Dendritic cell treated with granulocyte-macrophage colony-stimulating factor and Interleukin-4, amounts not matched to agents 40 ng/mL and 50 ng/mL, for 4 days (primary cell): ENCODE measurements around the gene ZNF318.
"Not testable (repeated sequence)": the region's sequence is repeated elsewhere in the genome, so short reads cannot be mapped to it uniquely, and the experiment has no call there.

ENCODE experiments used
- H3K27ac Mint-ChIP-seq: one replicate; pipeline ENCODE4 v1.8.0; 2022; ENCODE audit warnings: mild to moderate bottlenecking, mixed read lengths
- H3K27me3 Mint-ChIP-seq: one replicate; pipeline ENCODE4 v1.8.0; 2022; ENCODE audit warnings: mild to moderate bottlenecking, mixed read lengths
- H3K36me3 Mint-ChIP-seq: one replicate; pipeline ENCODE4 v1.8.0; 2022; ENCODE audit warnings: low read depth, mixed read lengths
- H3K4me1 Mint-ChIP-seq: one replicate; pipeline ENCODE4 v1.8.0; 2022; ENCODE audit warnings: low read depth, mixed read lengths
- H3K4me3 Mint-ChIP-seq: one replicate; pipeline ENCODE4 v1.8.0; 2022; ENCODE audit warnings: mild to moderate bottlenecking, moderate library complexity, mixed read lengths
- H3K9me3 Mint-ChIP-seq: one replicate; pipeline ENCODE4 v1.8.0; 2022; ENCODE audit warnings: mixed read lengths
- intact Hi-C: fragments of 100-400 bp; cut with micrococcal nuclease; formaldehyde crosslinking; loops from one replicate; pipeline ENCODE4 v1.15.0; 2022

ZNF318 gene

GRCh38 chr6:43376551-43376981, 7.1 kb upstream of the ZNF318 start:
- H3K36me3 Mint-ChIP-seq: no peaks in the 10 kb centered on the region
- H3K4me1 Mint-ChIP-seq: no peaks in the 10 kb centered on the region
- H3K27me3 Mint-ChIP-seq: peaks cover 30% of the 10 kb centered on the region
- intact Hi-C loops: no loop called here
- no peak overlapping the region for H3K4me3 Mint-ChIP-seq
- no peak overlapping the region for H3K27ac Mint-ChIP-seq
- no peaks in the 10 kb centered on the region for H3K9me3 Mint-ChIP-seq

- Mint-ChIP-seq H3K9me3 (no peaks in the 10 kb centered on the region), H3K27me3 (peaks cover 24% of the 10 kb centered on the region), H3K4me1 (no peaks in the 10 kb centered on the region), H3K36me3 (no peaks in the 10 kb centered on the region), H3K4me3 (no peak overlapping the region), H3K27ac (no peak overlapping the region)
- intact Hi-C loops: no loop called here
These were observed 6.2 kb upstream of the ZNF318 start for GRCh38 chr6:43375693-43376092.

- Mint-ChIP-seq H3K36me3 (no peaks in the 10 kb centered on the region), H3K9me3 (no peaks in the 10 kb centered on the region), H3K4me3 (no peak overlapping the region), H3K27me3 (peaks cover 9% of the 10 kb centered on the region), H3K4me1 (peaks cover 9% of the 10 kb centered on the region), H3K27ac (no peak overlapping the region)
- intact Hi-C loops: no loop called here
These were observed 3.9 kb upstream of the ZNF318 start for GRCh38 chr6:43373252-43373875.

GRCh38 chr6:43370003-43370580, 645 bp upstream of the ZNF318 start:
- H3K27ac Mint-ChIP-seq: peak overlapping the region; percentile 90
- H3K27me3 Mint-ChIP-seq, intact Hi-C loops, H3K36me3 Mint-ChIP-seq, H3K9me3 Mint-ChIP-seq: not testable (repeated sequence)
- H3K4me1 Mint-ChIP-seq: peaks cover 34% of the 10 kb centered on the region
- H3K4me3 Mint-ChIP-seq: peak overlapping the region; percentile 80

- peak overlapping the region; percentile 84 for H3K4me3 Mint-ChIP-seq
- H3K4me1 Mint-ChIP-seq: peaks cover 34% of the 10 kb centered on the region
These were observed 937 bp downstream of the ZNF318 start for GRCh38 chr6:43368259-43369160.

GRCh38 chr6:43367245-43367984, 2.0 kb downstream of the ZNF318 start:
- H3K36me3 Mint-ChIP-seq: peaks cover 34% of the 10 kb centered on the region
- H3K4me3 Mint-ChIP-seq: peak overlapping the region; percentile 0
- peaks cover 40% of the 10 kb centered on the region for H3K4me1 Mint-ChIP-seq
- no peaks in the 10 kb centered on the region for H3K9me3 Mint-ChIP-seq
- intact Hi-C loops: loop anchor here (5.0 kb wide), 1 partner anchor 140 kb away; no protein-coding TSS in a partner anchor
- no peak overlapping the region for H3K27ac Mint-ChIP-seq
- no peaks in the 10 kb centered on the region for H3K27me3 Mint-ChIP-seq

More at GRCh38 chr6:43368259-43369160, 937 bp downstream of the ZNF318 start:
- Mint-ChIP-seq H3K9me3 (no peaks in the 10 kb centered on the region), H3K27ac (peak overlapping the region; percentile 79), H3K36me3 (peaks cover 23% of the 10 kb centered on the region), H3K27me3 (no peaks in the 10 kb centered on the region)
- intact Hi-C loops: loop anchor here (1.0 to 5.0 kb wide), 3 partner anchors 15 to 139 kb away; partner anchors contain the start of gene ABCC10

- H3K36me3 Mint-ChIP-seq: peaks cover 92% of the 10 kb centered on the region
These were observed 8.2 kb downstream of the ZNF318 start for GRCh38 chr6:43361269-43361668.

GRCh38 chr6:43359831-43360230, 9.6 kb downstream of the ZNF318 start:
- H3K36me3 Mint-ChIP-seq: peaks cover 94% of the 10 kb centered on the region
- no peak overlapping the region for H3K27ac Mint-ChIP-seq
- H3K4me3 Mint-ChIP-seq: no peak overlapping the region
- intact Hi-C loops: loop anchor here (10.0 kb wide), 1 partner anchor 135 kb away; no protein-coding TSS in a partner anchor
- no peaks in the 10 kb centered on the region for H3K9me3 Mint-ChIP-seq
- no peaks in the 10 kb centered on the region for H3K27me3 Mint-ChIP-seq
- peaks cover 6% of the 10 kb centered on the region for H3K4me1 Mint-ChIP-seq

More at GRCh38 chr6:43361269-43361668, 8.2 kb downstream of the ZNF318 start:
- intact Hi-C loops: no loop called here
- Mint-ChIP-seq H3K9me3 (no peaks in the 10 kb centered on the region), H3K4me1 (peaks cover 19% of the 10 kb centered on the region), H3K4me3 (no peak overlapping the region), H3K27ac (no peak overlapping the region), H3K27me3 (no peaks in the 10 kb centered on the region)

GRCh38 chr6:43359381-43359780, 10.1 kb downstream of the ZNF318 start:
- H3K27me3 Mint-ChIP-seq: no peaks in the 10 kb centered on the region
- no peaks in the 10 kb centered on the region for H3K9me3 Mint-ChIP-seq
- no peak overlapping the region for H3K27ac Mint-ChIP-seq
- H3K36me3 Mint-ChIP-seq: peaks cover 94% of the 10 kb centered on the region
- intact Hi-C loops: loop anchor here (10.0 kb wide), 1 partner anchor 135 kb away; no protein-coding TSS in a partner anchor
- H3K4me1 Mint-ChIP-seq: peaks cover 6% of the 10 kb centered on the region
- H3K4me3 Mint-ChIP-seq: no peak overlapping the region

GRCh38 chr6:43355862-43356590, 13.4 kb downstream of the ZNF318 start:
- Mint-ChIP-seq H3K36me3 (peaks cover 82% of the 10 kb centered on the region), H3K27ac (no peak overlapping the region), H3K4me1 (no peaks in the 10 kb centered on the region), H3K27me3 (no peaks in the 10 kb centered on the region), H3K4me3 (no peak overlapping the region), H3K9me3 (no peaks in the 10 kb centered on the region)
- intact Hi-C loops: loop anchor here (10.0 kb wide), 1 partner anchor 139 kb away; no protein-coding TSS in a partner anchor

- not testable (repeated sequence) for H3K9me3 Mint-ChIP-seq, H3K27ac Mint-ChIP-seq, H3K4me3 Mint-ChIP-seq, H3K4me1 Mint-ChIP-seq, H3K27me3 Mint-ChIP-seq
- intact Hi-C loops: loop anchor here (10.0 kb wide), 1 partner anchor 143 kb away; no protein-coding TSS in a partner anchor
- H3K36me3 Mint-ChIP-seq: peaks cover 61% of the 10 kb centered on the region
These were observed 17.5 kb downstream of the ZNF318 start for GRCh38 chr6:43351951-43352350.

- Mint-ChIP-seq H3K9me3 (no peaks in the 10 kb centered on the region), H3K4me3 (no peak overlapping the region), H3K27ac (no peak overlapping the region), H3K36me3 (peaks cover 66% of the 10 kb centered on the region), H3K27me3 (no peaks in the 10 kb centered on the region), H3K4me1 (peaks cover 4% of the 10 kb centered on the region)
- intact Hi-C loops: no loop called here
These were observed 22.0 kb downstream of the ZNF318 start for GRCh38 chr6:43347444-43347843.

GRCh38 chr6:43347021-43347420, 22.4 kb downstream of the ZNF318 start:
- Mint-ChIP-seq H3K4me1 (peaks cover 4% of the 10 kb centered on the region), H3K9me3 (no peaks in the 10 kb centered on the region)
- intact Hi-C loops: no loop called here

More at GRCh38 chr6:43347021-43347420, 22.4 kb downstream of the ZNF318 start:
- Mint-ChIP-seq H3K36me3 (peaks cover 66% of the 10 kb centered on the region), H3K4me3 (no peak overlapping the region), H3K27me3 (no peaks in the 10 kb centered on the region), H3K27ac (no peak overlapping the region)
